GM21723 (cell line): ENCODE results near the gene ZC4H2.
"Not testable (repeated sequence)": the region's sequence is repeated elsewhere in the genome, so short reads cannot be mapped to it uniquely, and the experiment has no call there.

Source experiments
- ATAC-seq: cut with Tn5 transposase; IDR thresholded peaks from one replicate; pipeline ENCODE4 v1.9.1; 2021; ENCODE audit warnings: mild to moderate bottlenecking, moderate library complexity; ENCODE audit not compliant: unreplicated experiment

Gene ZC4H2

DNA sequence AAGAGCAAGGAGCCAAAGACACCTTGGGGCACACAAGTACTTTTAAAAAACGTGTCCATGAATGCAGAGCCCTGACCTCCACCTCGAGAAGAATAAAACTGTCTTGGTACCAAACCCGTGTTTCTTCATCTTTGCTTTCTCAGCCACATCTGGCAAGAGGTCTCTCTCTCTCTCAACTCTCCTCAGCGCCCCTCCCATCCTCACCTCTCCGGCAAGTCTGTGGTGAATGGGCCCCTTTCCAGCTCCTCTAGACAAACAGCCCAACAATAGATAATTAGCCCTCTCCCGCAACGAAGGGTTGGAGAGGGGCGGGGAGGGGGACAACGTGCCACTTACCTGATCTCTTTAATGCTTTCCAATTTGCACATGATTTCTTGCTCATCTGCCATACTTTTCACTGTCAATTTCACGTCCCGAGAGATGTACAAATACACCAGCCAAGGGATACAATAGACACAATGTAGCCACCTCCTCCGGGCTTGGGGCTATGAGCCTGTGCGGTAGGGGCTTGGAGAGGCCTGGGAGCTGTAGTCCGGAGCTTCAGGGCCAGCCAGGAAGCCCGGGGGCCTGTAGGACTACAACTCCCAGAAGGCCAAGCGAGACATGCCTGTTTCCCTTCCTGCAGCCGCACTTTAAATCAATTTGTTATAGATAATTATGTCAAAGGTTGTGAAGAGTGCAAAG lies at the start of gene ZC4H2:
Gene ZC4H2, minus strand, starts transcription at position 462 of the 684 bp plus-strand sequence. Its CDS starts 73 bp downstream, at position 389.
- ATAC-seq = peak; percentile 99

- no peak for ATAC-seq
Measured at GRCh38 chrX:65017451-65017850, 41.2 kb upstream of the ZC4H2 start.

DNA sequence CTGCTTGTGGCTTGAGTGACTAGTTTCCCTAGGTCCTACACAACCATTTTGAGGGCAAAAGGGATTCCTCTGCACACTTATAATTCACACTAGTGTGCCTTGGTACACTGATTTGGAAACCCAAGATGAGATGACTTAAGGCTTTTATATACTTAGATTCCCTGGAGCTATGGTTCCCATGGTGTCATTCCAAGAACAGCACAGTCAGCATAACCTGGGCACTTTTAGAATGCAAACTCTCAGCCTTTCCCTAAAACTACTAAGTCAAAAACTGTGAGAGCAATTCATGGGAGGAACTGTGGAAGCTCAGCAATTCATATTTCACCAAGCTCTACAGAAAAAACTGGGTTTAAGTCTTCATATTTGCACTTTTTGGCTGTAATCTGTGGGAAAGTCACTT lies 38.0 kb upstream of the ZC4H2 start:
- ATAC-seq = no peak

GRCh38 chrX:65009459-65009858 lies 33.2 kb upstream of the ZC4H2 start:
- no peak for ATAC-seq

GRCh38 chrX:65002208-65002607 lies 26.0 kb upstream of the ZC4H2 start:
- not testable (repeated sequence) for ATAC-seq

DNA sequence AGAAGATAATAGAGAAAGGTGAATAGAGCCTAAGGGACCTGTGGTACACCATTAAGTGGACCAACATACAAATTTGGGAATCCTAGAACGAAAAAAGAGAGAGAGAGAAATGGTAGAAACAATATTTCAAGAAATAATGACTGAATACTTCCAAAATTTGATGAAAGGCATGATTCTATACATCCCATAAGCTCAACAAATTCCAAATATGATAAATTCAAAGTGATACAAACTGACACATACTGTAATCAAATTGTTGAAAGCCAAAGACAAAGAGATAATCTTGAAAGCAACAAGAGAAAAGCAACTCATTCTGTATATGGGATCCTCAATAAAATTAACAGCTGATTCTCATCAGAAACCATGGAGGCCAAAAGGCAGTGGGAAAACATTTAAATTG lies 20.6 kb upstream of the ZC4H2 start:
- ATAC-seq = no peak

GRCh38 chrX:64994131-64994798 lies 18.0 kb upstream of the ZC4H2 start:
- ATAC-seq = no peak

DNA sequence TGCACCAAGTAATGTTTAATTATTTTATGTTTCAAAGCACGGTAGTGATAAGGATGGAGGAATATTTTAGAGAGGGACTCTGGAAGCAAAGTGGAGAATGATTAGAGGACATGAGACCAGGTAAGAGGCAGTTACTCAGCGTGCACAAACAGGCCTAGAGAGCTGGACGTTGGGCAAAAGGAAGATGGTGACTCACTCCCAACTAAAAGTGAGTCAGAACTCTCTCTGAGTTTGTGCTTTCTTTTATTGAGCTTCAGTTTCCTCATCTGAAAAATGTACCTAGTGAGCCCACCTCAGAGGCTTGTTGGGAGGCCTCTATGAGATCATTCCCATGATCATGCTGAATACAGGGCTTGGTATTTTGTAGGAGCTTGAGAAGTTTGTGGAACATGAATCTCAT lies 1.6 kb upstream of the ZC4H2 start:
- ATAC-seq = no peak

- no peak for ATAC-seq
Measured at GRCh38 chrX:64977051-64977450, 801 bp upstream of the ZC4H2 start.

DNA sequence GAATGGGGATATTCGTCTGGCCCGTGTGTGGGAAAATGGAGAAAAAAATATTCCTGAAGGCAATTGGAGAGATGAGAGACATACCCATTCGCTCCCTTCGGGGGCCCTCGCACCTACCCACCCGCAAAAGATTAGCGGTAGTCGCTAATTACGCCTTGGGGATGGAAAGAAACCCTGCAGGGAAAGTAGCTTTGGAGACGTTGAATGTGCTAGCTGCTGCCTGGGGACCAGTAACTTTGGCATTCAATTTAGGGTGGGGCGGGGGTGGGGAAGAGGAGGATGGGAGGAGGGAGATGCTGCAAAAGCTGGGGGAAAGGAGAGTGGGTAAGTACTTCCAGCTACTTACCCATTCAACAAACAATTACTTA lies 407 bp upstream of the ZC4H2 start:
- peak; percentile 36 for ATAC-seq

DNA sequence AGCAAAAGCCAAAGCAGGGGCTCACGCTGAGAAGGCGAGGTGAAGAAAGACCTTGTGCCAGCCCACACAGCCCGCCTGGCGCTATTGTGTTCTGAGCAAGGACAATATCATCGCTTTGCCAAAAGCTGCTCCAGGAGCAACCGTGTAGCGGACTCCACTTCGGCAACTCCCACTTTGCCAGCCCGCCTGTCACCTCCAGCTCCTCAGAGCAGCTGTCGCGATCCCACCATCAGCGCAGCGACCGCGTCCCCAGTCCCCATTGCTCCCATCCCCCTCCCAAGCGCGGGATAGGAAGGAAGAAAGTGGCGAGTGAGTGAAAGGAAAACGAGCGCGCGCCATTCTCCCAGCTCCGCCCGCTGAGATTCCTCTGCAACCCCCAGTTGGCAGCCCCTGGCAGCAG lies 759 bp downstream of the ZC4H2 start:
- ATAC-seq = peak; percentile 22

GRCh38 chrX:64925480-64925879 lies 50.8 kb downstream of the ZC4H2 start:
- ATAC-seq = no peak

GRCh38 chrX:64908121-64908520 lies 68.1 kb downstream of the ZC4H2 start:
- ATAC-seq = no peak

DNA sequence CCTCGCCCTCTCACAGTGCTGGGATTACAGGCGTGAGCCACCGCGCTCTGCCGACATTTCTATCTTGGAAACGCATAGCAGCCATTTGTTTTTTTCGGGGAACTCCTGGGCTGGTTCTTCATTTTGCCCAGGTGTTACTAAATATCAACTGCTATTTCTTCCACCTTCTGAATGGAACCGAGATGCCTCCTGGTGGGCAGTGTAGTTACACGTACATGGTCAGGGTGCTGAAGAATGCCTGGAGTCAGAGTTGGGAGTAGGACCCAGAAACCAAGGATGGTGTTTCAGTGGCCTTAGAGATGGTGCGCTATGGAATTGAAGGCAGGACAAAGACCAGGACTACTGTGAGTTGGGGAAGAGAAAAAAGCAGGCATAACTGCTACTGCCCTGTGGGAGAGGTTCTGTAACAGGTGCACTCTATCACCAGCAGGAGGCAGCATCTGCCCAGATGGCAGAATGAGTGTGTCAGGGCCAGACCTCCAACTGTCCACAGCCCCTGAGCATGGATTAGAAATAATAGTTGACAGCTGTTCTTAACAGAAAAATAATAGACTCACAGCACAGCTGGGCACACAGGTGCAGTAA lies 81.7 kb downstream of the ZC4H2 start:
- ATAC-seq = peak; percentile 75

GRCh38 chrX:64885850-64886249 lies 90.4 kb downstream of the ZC4H2 start:
- peak; percentile 69 for ATAC-seq

DNA sequence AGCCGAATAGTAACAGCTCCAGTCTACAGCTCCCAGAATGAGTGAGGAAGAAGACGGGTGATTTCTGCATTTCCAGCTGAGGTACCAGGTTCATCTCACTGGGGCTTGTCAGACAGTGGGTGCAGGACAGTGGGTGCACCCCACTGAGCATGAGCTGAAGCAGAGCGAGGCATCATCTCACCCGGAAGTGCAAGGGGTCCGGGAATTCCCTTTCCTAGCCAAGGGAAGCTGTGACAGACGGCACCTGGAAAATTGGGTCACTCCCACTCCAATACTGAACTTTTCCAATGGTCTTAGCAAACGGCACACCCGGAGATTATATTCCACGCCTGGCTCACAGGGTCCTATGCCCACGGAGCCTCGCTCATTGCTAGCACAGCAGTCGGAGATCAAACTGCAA lies 97.5 kb downstream of the ZC4H2 start:
- not testable (repeated sequence) for ATAC-seq

DNA sequence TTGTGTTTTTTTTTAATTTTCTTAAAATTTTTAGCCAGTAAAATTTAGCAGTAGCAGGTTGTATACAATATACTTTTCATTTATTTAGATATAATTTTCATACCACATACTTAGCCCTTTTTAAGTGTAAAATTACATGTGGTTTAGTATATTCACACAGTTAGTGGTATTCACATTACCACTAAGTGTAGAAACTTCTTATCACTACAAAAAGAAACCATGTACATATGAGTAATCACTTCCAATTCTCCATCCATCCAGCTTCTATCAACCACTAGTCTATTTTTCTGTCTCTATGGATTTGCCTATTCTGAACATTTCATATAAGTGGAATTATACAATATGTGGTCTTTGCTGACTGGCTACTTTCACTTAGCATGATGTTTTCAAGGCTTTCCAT lies 109.0 kb downstream of the ZC4H2 start:
- ATAC-seq = no peak
